Thyroid gland (tissue), 4 donors: ENCODE measurements around the gene HTR3A. TPM values are rescaled to one million over a fixed set of nuclear protein-coding genes. Genes with fewer than 3 reads are reported as not detected.

ENCODE experiments used
- DNase-seq, 2 donors: peaks; one replicate each; pipeline ENCODE4 v3.0.0-alpha.2; 2019
- H3K27ac ChIP-seq, 3 donors: fragments of 200-600 bp; sonication (generic); 1 replicate in 2 of 3; 2 replicates in 1 of 3; pipeline ENCODE4 v1.5.1; 2016 to 2019; ENCODE audit warnings: mild to moderate bottlenecking in 1 of 3, moderate library complexity in 1 of 3
- H3K27me3 ChIP-seq: fragments of 200-600 bp; sonication (generic); one replicate; pipeline ENCODE4 v1.5.1; 2019
- H3K36me3 ChIP-seq, 2 donors: fragments of 200-600 bp; sonication (generic); one replicate each; pipeline ENCODE4 v1.5.1; 2016 to 2019
- H3K4me1 ChIP-seq, 2 donors: fragments of 200-600 bp; sonication (generic); one replicate each; pipeline ENCODE4 v1.5.1; 2017 to 2019
- H3K4me3 ChIP-seq, 3 donors: fragments of 200-600 bp; sonication (generic); replicated peaks in 1 of 3; 1 replicate in 2 of 3; 2 replicates in 1 of 3; pipeline ENCODE4 v1.5.1; 2016; ENCODE audit warnings: mild to moderate bottlenecking in 1 of 3
- H3K9me3 ChIP-seq: fragments of 200-600 bp; sonication (generic); one replicate; pipeline ENCODE4 v1.5.1; 2017
- POLR2A ChIP-seq, 2 donors: fragments of 450-650 bp; IDR thresholded peaks; one replicate each; pipeline ENCODE4 v1.6.1; 2017; ENCODE audit warnings: antibody characterized with exemption in 2 of 2, mild to moderate bottlenecking in 2 of 2, moderate library complexity in 1 of 2
- WGBS, 2 donors: methylation state at CpG; one replicate each; pipeline ENCODE4 v1.1.5; 2017; 5-methylcytosine and 5-hydroxymethylcytosine counted together
- intact Hi-C: fragments of 100-400 bp; cut with DNase I; formaldehyde crosslinking; loops from one replicate; pipeline ENCODE4 v1.15.1; 2023
- total RNA-seq, 4 donors: library from RNA; depleted of rRNA; stranded (reverse); fragments of >200 nt; gene quantifications; one replicate each; pipeline ENCODE4 v1.2.3, GENCODE V29; 2016
- TF ChIP-seq, protein P1 (sequence below), 6 experiments: fragments of 200-600 bp in 3 of 6; fragments of 450-650 bp in 3 of 6; sonication (generic) in 3 of 6; IDR thresholded peaks; one replicate each; pipeline ENCODE4 v1.5.1; 2016 to 2019; ENCODE audit warnings: antibody characterized with exemption in 6 of 6, mild to moderate bottlenecking in 2 of 6, inconsistent platforms in 1 of 6, moderate library complexity in 1 of 6

The HTR3A gene
- total RNA-seq, 4 donors from 2014 or later, result not detected

DNA sequence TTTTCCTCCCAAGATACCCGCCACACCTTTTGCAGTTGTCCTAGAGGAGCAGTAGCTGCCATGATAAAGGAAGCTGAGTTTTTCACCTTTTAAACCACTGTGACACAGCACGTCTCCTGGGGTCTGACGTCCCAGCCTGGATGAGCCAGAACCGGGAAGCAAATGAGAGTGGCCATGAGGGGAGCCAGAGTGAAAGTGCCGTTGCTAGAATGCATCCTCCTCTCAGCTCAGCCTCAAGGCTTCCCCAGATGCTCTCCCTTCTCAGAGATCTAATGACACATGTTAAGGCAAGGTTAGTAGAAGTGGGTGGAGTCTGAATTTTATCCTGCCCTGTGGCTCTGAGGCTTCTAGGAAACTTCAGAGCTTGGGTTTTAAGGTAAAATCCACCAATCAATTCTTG, 23.4 kb upstream of the HTR3A start:
- intact Hi-C loops, result no loop called here
- Histone ChIP-seq H3K4me1 (no peaks in the 10 kb centered on the region), H3K4me3 (no peak overlapping the region), H3K27me3 (no peaks in the 10 kb centered on the region), H3K36me3 (no peaks in the 10 kb centered on the region), H3K9me3 (no peaks in the 10 kb centered on the region), H3K27ac (no peak overlapping the region)
- 60 to 67% methylated on average over 5 of the region's 5 CpGs for WGBS, 2 donors
- no peak for DNase-seq
- no peak for TF ChIP-seq POLR2A (IDR thresholded peaks at IDR 0.05)
- TF ChIP-seq, protein P1, sequence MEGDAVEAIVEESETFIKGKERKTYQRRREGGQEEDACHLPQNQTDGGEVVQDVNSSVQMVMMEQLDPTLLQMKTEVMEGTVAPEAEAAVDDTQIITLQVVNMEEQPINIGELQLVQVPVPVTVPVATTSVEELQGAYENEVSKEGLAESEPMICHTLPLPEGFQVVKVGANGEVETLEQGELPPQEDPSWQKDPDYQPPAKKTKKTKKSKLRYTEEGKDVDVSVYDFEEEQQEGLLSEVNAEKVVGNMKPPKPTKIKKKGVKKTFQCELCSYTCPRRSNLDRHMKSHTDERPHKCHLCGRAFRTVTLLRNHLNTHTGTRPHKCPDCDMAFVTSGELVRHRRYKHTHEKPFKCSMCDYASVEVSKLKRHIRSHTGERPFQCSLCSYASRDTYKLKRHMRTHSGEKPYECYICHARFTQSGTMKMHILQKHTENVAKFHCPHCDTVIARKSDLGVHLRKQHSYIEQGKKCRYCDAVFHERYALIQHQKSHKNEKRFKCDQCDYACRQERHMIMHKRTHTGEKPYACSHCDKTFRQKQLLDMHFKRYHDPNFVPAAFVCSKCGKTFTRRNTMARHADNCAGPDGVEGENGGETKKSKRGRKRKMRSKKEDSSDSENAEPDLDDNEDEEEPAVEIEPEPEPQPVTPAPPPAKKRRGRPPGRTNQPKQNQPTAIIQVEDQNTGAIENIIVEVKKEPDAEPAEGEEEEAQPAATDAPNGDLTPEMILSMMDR (IDR thresholded peaks at IDR 0.05), result no peak

DNA sequence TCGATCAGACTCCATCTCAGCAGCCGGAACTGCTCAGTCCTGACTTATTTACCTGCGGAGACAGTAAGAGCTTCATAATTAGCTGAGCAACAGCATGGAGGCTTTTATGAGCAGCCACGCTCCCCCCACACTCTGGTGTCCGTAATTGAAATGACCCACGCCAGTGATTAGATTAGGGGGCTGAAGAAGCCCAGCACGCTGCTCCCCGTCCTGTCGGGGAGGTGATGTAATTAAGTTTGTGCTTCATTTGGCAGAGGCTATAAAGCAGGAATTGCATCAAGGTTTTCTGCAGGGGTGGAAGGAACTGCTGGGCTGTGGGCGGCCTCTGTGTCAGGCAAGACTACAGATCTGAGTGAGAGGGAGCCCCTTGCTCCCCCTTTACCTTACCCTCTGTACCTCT, 22.8 kb upstream of the HTR3A start:
- H3K4me3 ChIP-seq, result no peak overlapping the region
- DNase-seq, result no peak
- 81 to 84% methylated on average over 10 of the region's 10 CpGs for WGBS, 2 donors
- no peaks in the 10 kb centered on the region for H3K27me3 ChIP-seq
- intact Hi-C loops, result no loop called here
- H3K4me1 ChIP-seq, result no peaks in the 10 kb centered on the region
- TF ChIP-seq POLR2A (IDR thresholded peaks at IDR 0.05), result no peak
- TF ChIP-seq, protein P1 (IDR thresholded peaks at IDR 0.05), result no peak
- H3K27ac ChIP-seq, result no peak overlapping the region
- H3K36me3 ChIP-seq, result no peaks in the 10 kb centered on the region
- H3K9me3 ChIP-seq, result no peaks in the 10 kb centered on the region

DNA sequence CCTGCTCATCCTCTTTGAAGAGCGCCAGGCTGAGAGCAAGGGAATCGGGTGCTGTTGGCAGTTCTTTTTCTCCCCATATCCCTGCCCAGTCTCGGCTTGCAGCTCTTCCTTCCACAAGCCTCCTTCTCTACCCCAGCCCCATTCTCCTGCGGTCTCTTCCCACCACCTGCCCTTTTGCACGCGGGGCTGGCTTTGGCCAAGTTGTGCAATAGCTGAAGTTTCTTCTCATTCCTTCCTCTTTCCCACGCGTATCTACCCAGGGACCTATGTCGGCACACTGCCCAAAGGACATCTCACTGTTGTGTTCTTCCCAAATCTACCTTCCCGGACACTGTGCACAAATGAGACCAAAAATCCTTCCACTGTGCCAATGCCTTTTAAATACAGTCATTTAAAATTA, 22.3 kb upstream of the HTR3A start:
- TF ChIP-seq, protein P1 (IDR thresholded peaks at IDR 0.05), result no peak
- TF ChIP-seq POLR2A (IDR thresholded peaks at IDR 0.05), result no peak
- Histone ChIP-seq H3K27ac (no peak overlapping the region), H3K4me1 (no peaks in the 10 kb centered on the region), H3K36me3 (no peaks in the 10 kb centered on the region), H3K27me3 (no peaks in the 10 kb centered on the region), H3K9me3 (no peaks in the 10 kb centered on the region), H3K4me3 (no peak overlapping the region)
- intact Hi-C loops, result no loop called here
- DNase-seq, result no peak
- 82 to 91% methylated on average over 10 of the region's 10 CpGs for WGBS, 2 donors

DNA sequence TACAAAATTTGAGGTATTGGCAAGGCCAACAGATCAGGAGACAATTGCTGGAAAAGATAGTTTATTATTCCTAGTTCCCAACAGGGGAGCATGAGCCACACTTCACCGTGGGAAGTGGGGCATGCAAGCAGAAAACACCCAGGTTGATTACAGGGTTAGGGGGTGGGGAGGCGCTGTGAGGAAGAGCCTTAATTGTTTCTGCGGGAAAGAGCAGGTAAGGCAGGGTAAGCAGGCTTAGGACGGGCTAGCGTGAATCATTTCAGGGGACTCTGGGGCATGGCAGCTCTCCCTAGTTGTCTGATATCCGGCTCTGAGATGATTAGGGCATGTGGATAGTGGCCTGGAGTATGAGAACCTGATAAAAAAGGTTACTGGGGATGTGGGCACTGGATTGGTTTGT, 20.7 kb upstream of the HTR3A start:
- H3K4me3 ChIP-seq, result no peak overlapping the region
- H3K9me3 ChIP-seq, result no peaks in the 10 kb centered on the region
- H3K36me3 ChIP-seq, result no peaks in the 10 kb centered on the region
- intact Hi-C loops, result no loop called here
- H3K4me1 ChIP-seq, result no peaks in the 10 kb centered on the region
- no peak overlapping the region for H3K27ac ChIP-seq
- TF ChIP-seq, protein P1 (IDR thresholded peaks at IDR 0.05), result no peak
- no peak for TF ChIP-seq POLR2A (IDR thresholded peaks at IDR 0.05)
- 70% methylated on average over 6 of the region's 6 CpGs for WGBS, 2 donors
- H3K27me3 ChIP-seq, result no peaks in the 10 kb centered on the region
- DNase-seq, result no peak

DNA sequence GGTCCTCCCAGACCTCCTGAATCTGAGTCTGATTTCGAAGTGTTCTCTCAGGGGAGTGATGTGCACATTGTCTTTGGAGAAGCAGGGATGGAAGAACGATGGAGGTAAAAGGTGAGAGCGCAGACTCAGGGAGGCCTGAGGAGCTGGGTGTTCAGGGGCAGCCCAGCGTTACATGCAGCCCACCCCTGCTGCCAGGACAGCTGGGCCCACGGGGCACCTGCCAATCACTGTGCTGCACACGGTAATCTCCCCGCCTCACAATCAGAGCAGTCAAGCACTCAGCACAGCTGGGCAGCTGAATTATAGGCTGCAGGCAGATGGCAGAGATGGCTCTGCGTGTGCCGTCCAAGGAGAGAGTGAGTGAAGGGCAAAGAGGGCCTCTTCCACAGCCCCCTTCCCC, 17.9 kb upstream of the HTR3A start:
- Histone ChIP-seq H3K27me3 (no peaks in the 10 kb centered on the region), H3K4me3 (no peak overlapping the region), H3K9me3 (no peaks in the 10 kb centered on the region), H3K27ac (no peak overlapping the region), H3K36me3 (no peaks in the 10 kb centered on the region), H3K4me1 (no peaks in the 10 kb centered on the region)
- DNase-seq, result no peak
- 69 to 72% methylated on average over 8 to 9 of the region's 9 CpGs for WGBS, 2 donors
- TF ChIP-seq, protein P1 (IDR thresholded peaks at IDR 0.05), result no peak
- TF ChIP-seq POLR2A (IDR thresholded peaks at IDR 0.05), result no peak
- intact Hi-C loops, result no loop called here
